OCI-LY1 (cell line): ENCODE measurements around the gene CACNA2D3.

Experiments used
- H2AFZ ChIP-seq: fragments of 200-600 bp; sonication (generic), shearing (Covaris generic); 2 replicates; pipeline ENCODE4 v1.6.0; 2014; ENCODE audit warnings: antibody characterized with exemption, mild to moderate bottlenecking, low read length
- H3F3A ChIP-seq: fragments of 200-600 bp; sonication (generic), shearing (Covaris generic); 2 replicates; pipeline ENCODE4 v1.6.0; 2014; ENCODE audit warnings: mild to moderate bottlenecking, antibody characterized with exemption, low read length, moderate library complexity; ENCODE audit not compliant: insufficient read depth
- H3K27ac ChIP-seq: fragments of 200-600 bp; sonication (generic); 2 replicates; pipeline ENCODE4 v1.5.1; 2014; ENCODE audit warnings: low read length, mixed run types, mild to moderate bottlenecking, low read depth; ENCODE audit not compliant: poor library complexity, severe bottlenecking
- H3K27me3 ChIP-seq: fragments of 200-600 bp; sonication (generic); 2 replicates; pipeline ENCODE4 v1.6.0; 2014; ENCODE audit warnings: antibody characterized with exemption, mild to moderate bottlenecking, low read length, moderate library complexity; ENCODE audit not compliant: insufficient read depth
- H3K36me3 ChIP-seq: fragments of 200-600 bp; sonication (generic); 2 replicates; pipeline ENCODE4 v1.6.1; 2014; ENCODE audit warnings: mild to moderate bottlenecking, antibody characterized with exemption, low read length, moderate library complexity, mixed read lengths; ENCODE audit not compliant: insufficient read depth
- H3K4me1 ChIP-seq: fragments of 200-600 bp; sonication (generic); 2 replicates; pipeline ENCODE4 v1.5.1; 2014; ENCODE audit warnings: mild to moderate bottlenecking, low read length, moderate library complexity; ENCODE audit not compliant: insufficient read depth, severe bottlenecking
- H3K4me2 ChIP-seq: fragments of 200-600 bp; sonication (generic), shearing (Covaris generic); 2 replicates; pipeline ENCODE4 v1.6.1; 2014; ENCODE audit warnings: low read length
- H3K4me3 ChIP-seq: fragments of 200-600 bp; sonication (generic); 2 replicates; pipeline ENCODE4 v1.5.1; 2014; ENCODE audit warnings: low read length, low read depth, mild to moderate bottlenecking, mixed read lengths; ENCODE audit not compliant: poor library complexity, severe bottlenecking
- H3K79me2 ChIP-seq: fragments of 200-600 bp; shearing (Covaris generic); 2 replicates; pipeline ENCODE4 v1.6.1; 2016; ENCODE audit warnings: mixed run types, low read length, mixed read lengths; ENCODE audit not compliant: insufficient read depth
- H3K9ac ChIP-seq: fragments of 200-600 bp; sonication (generic), shearing (Covaris generic); 2 replicates; pipeline ENCODE4 v1.6.1; 2014; ENCODE audit warnings: mild to moderate bottlenecking, low read length, mixed read lengths
- H3K9me2 ChIP-seq: fragments of 200-600 bp; sonication (generic), shearing (Covaris generic); 2 replicates; pipeline ENCODE4 v1.6.1; 2014; ENCODE audit warnings: low read depth, mild to moderate bottlenecking, low read length, mixed read lengths
- H3K9me3 ChIP-seq: fragments of 200-600 bp; shearing (Covaris generic); 2 replicates; pipeline ENCODE4 v1.6.1; 2014; ENCODE audit warnings: low read length, mixed read lengths
- H4K20me1 ChIP-seq: fragments of 200-600 bp; sonication (generic), shearing (Covaris generic); 2 replicates; pipeline ENCODE4 v1.6.0; 2016; ENCODE audit warnings: mild to moderate bottlenecking, low read length; ENCODE audit not compliant: insufficient read depth
- EZH2 ChIP-seq: fragments of 200-600 bp; sonication (generic), shearing (Covaris generic); IDR thresholded peaks from 2 replicates; pipeline ENCODE4 v1.8.0; 2017; ENCODE audit warnings: borderline replicate concordance, mixed run types, mild to moderate bottlenecking, antibody characterized with exemption, low read length, moderate library complexity, mixed read lengths
- TF ChIP-seq, protein P1 (sequence below): fragments of 200-600 bp; sonication (generic), shearing (Covaris generic); IDR thresholded peaks from 2 replicates; pipeline ENCODE4 v1.5.1; 2017; ENCODE audit warnings: mild to moderate bottlenecking, antibody characterized with exemption, low read length, moderate library complexity, mixed read lengths

Gene CACNA2D3

DNA sequence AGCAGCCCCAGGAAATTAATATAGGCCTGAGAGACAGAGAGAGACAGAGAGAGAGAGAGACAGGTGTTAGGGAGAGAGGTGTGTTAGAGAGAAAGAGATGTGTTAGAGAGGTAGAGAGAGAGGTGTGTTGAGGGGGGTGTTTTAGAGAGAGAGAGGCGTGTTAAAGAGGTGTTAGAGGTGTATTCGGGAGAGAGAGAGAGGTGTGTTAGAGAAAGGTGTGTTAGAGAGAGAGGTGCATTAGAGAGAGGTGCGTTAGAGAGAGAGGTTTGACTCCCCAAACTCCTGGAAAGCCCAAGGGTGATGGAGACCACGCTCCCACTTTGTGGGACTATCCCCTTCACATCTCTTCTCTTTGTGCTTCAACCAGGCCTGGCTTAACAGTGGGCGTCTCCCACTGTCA lies 95.5 kb downstream of the CACNA2D3 start:
- Histone ChIP-seq H3K9me3 (no peaks in the 10 kb centered on the region), H3K4me3 (no peak overlapping the region), H3K9ac (no peak overlapping the region), H3K27ac (no peak overlapping the region), H4K20me1 (no peaks in the 10 kb centered on the region), H3K27me3 (no peaks in the 10 kb centered on the region), H3K36me3 (no peaks in the 10 kb centered on the region), H3K4me1 (no peaks in the 10 kb centered on the region), H3K79me2 (no peaks in the 10 kb centered on the region), H3K4me2 (no peak overlapping the region), H2AFZ (no peak overlapping the region), H3K9me2 (no peaks in the 10 kb centered on the region), H3F3A (no peaks in the 10 kb centered on the region)
- no peak for TF ChIP-seq EZH2
- TF ChIP-seq, protein P1, sequence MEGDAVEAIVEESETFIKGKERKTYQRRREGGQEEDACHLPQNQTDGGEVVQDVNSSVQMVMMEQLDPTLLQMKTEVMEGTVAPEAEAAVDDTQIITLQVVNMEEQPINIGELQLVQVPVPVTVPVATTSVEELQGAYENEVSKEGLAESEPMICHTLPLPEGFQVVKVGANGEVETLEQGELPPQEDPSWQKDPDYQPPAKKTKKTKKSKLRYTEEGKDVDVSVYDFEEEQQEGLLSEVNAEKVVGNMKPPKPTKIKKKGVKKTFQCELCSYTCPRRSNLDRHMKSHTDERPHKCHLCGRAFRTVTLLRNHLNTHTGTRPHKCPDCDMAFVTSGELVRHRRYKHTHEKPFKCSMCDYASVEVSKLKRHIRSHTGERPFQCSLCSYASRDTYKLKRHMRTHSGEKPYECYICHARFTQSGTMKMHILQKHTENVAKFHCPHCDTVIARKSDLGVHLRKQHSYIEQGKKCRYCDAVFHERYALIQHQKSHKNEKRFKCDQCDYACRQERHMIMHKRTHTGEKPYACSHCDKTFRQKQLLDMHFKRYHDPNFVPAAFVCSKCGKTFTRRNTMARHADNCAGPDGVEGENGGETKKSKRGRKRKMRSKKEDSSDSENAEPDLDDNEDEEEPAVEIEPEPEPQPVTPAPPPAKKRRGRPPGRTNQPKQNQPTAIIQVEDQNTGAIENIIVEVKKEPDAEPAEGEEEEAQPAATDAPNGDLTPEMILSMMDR = no peak

DNA sequence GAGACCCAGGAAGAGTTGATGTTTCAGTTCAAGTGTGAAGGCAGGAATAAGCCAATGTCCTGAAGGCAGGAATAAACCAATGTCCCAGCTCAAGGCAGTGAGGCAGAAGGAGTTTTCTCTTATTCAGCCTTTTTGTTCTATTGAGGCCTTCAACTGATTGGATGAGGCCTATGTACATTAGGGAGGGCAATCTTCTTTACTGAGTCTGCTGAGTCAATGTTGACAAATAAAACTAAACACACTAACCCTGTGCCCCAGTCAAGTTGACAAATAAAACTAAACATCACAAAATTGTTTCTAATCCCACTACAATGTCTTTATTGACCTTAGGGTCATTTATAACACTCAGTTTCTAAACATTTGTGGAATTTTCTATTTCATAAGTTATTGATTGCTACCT lies 100.0 kb downstream of the CACNA2D3 start:
- Histone ChIP-seq H3K36me3 (no peaks in the 10 kb centered on the region), H3K79me2 (no peaks in the 10 kb centered on the region), H3K4me2 (no peak overlapping the region), H4K20me1 (no peaks in the 10 kb centered on the region), H3K9me3 (no peaks in the 10 kb centered on the region), H3K27me3 (no peaks in the 10 kb centered on the region), H3K4me1 (no peaks in the 10 kb centered on the region), H3K9ac (no peak overlapping the region), H3F3A (no peaks in the 10 kb centered on the region), H3K4me3 (no peak overlapping the region), H3K27ac (no peak overlapping the region), H2AFZ (no peak overlapping the region), H3K9me2 (no peaks in the 10 kb centered on the region)
- TF ChIP-seq, protein P1 = no peak
- TF ChIP-seq EZH2 = no peak

DNA sequence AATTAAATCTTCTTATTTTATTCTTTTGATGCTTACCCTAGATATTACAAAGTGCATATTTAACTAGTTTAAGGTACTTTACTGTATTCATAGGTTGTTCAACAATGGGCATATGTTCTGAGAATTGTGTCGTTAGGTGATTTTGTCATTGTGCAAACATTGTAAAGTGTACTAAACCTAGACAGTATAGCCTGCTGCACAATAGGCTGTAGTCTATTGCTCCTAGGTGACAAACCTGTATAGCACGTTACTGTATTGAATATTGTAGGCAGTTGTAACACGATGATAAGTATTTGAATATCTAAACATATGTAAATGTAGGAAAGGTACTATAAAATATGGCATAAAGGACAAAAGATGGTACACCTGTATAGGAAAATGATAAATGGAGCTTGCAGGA lies 100.7 kb downstream of the CACNA2D3 start:
- Histone ChIP-seq H2AFZ (no peak overlapping the region), H3K9ac (no peak overlapping the region), H3K36me3 (no peaks in the 10 kb centered on the region), H3K27me3 (no peaks in the 10 kb centered on the region), H4K20me1 (no peaks in the 10 kb centered on the region), H3K9me3 (no peaks in the 10 kb centered on the region), H3K4me1 (no peaks in the 10 kb centered on the region), H3K79me2 (no peaks in the 10 kb centered on the region), H3F3A (no peaks in the 10 kb centered on the region), H3K4me3 (no peak overlapping the region), H3K27ac (no peak overlapping the region), H3K4me2 (no peak overlapping the region), H3K9me2 (no peaks in the 10 kb centered on the region)
- TF ChIP-seq, protein P1 = no peak
- TF ChIP-seq EZH2 = no peak
